Aorta (tissue), 5 donors: ENCODE data around the gene KRCC1. TPM values are rescaled to one million over a fixed set of nuclear protein-coding genes. Genes with fewer than 3 reads are reported as not detected.
A peak's percentile ranks its signal among the peaks of the same experiment; 100 is the strongest.

Source experiments
- ATAC-seq: fragments of 200-7000 bp; cut with Tn5 transposase; one replicate; pipeline ENCODE4 v1.9.1; 2022; ENCODE audit warnings: moderate library complexity; ENCODE audit not compliant: low FRiP score
- DNase-seq, 2 donors: peaks; one replicate each; pipeline ENCODE4 v3.0.0-alpha.2; 2020
- H3K27ac ChIP-seq, 2 donors: one replicate each; pipeline ENCODE4 v1.5.1; 2013; ENCODE audit warnings: low read length in 2 of 2, mild to moderate bottlenecking in 2 of 2, moderate library complexity in 2 of 2, control low read depth in 1 of 2, inconsistent platforms in 1 of 2, low read depth in 1 of 2
- H3K27me3 ChIP-seq, 2 donors: one replicate each; pipeline ENCODE4 v1.6.1; 2013; ENCODE audit warnings: control low read depth in 1 of 2, low read length in 1 of 2, mild to moderate bottlenecking in 1 of 2, moderate library complexity in 1 of 2; ENCODE audit not compliant: insufficient read depth in 2 of 2, control insufficient read depth in 1 of 2
- H3K36me3 ChIP-seq, 2 donors: one replicate each; pipeline ENCODE4 v1.6.1; 2013; ENCODE audit warnings: control low read depth in 1 of 2, low read length in 1 of 2, mild to moderate bottlenecking in 1 of 2; ENCODE audit not compliant: insufficient read depth in 2 of 2, control insufficient read depth in 1 of 2
- H3K4me1 ChIP-seq, 2 donors: one replicate each; pipeline ENCODE4 v1.6.1; 2013; ENCODE audit warnings: low read length in 2 of 2, control low read depth in 1 of 2, mild to moderate bottlenecking in 1 of 2, moderate library complexity in 1 of 2; ENCODE audit not compliant: insufficient read depth in 2 of 2, control insufficient read depth in 1 of 2
- H3K4me3 ChIP-seq, 2 donors: one replicate each; pipeline ENCODE4 v1.5.1; 2013; ENCODE audit warnings: low read length in 2 of 2, control low read depth in 1 of 2, mild to moderate bottlenecking in 1 of 2
- H3K9me3 ChIP-seq: one replicate; pipeline ENCODE4 v1.6.1; 2013; ENCODE audit warnings: mild to moderate bottlenecking, low read length; ENCODE audit not compliant: control insufficient read depth
- WGBS, 2 donors: extraction: QIAGEN DNeasy Blood & Tissue Kit; methylation state at CpG; one replicate each; pipeline ENCODE4 v1.1.7; 2013; 5-methylcytosine and 5-hydroxymethylcytosine counted together
- intact Hi-C, 2 donors: fragments of 100-400 bp; cut with DNase I; formaldehyde crosslinking; loops; one replicate each; pipeline versions ENCODE4 v1.14.2 to v1.15.0; 2022
- long read RNA-seq, 2 donors: library from polyadenylated mRNA; unstranded; transcript quantifications; one replicate each; pipeline ENCODE4 v2.0.0, GENCODE V29; 2020 to 2021
- polyA plus RNA-seq, 2 donors: library from polyadenylated mRNA; stranded (reverse); fragments of 200-250 nt; gene quantifications; one replicate each; pipeline ENCODE4 v1.2.3, GENCODE V29; 2013
- total RNA-seq, 2 donors: library from RNA; stranded (reverse); fragmentation: NEBNext Ultra II Directional; extraction: Animal tissue kit (Norgen Biotek cat#: 25700); gene quantifications; one replicate each; pipeline ENCODE4 v1.2.1, GENCODE V29; 2021
- donor health status: healthy with polysubstance abuse.
- donor health status: Bipolar disorder and iron deficiency.
- donor health status: DM: no; HTN: no; CAD: no.
- donor health status: DM: no; HTN: no; CAD: no.
- donor health status: DM: yes; HTN: yes; CAD: no.

Gene KRCC1
- 10 to 100 TPM; 16.0 to 24.4 TPM for total RNA-seq
- polyA plus RNA-seq = 10 to 100 TPM; 24.8 to 35.6 TPM
- long read RNA-seq, donor 1, transcript KRCC1-201 (4 exons, 1,753 nt) = major isoform, 20 of 32 reads
- long read RNA-seq, donor 1, partial matches to known transcripts = 2 of 32 reads
- long read RNA-seq, donor 1, other reads (novel, unspliced or antisense) = 10 of 32 reads
- long read RNA-seq, donor 2, transcript KRCC1-201 (4 exons, 1,753 nt) = major isoform, 9 of 17 reads
- long read RNA-seq, donor 2, partial matches to known transcripts = 4 of 17 reads
- long read RNA-seq, donor 2, other reads (novel, unspliced or antisense) = 4 of 17 reads

DNA sequence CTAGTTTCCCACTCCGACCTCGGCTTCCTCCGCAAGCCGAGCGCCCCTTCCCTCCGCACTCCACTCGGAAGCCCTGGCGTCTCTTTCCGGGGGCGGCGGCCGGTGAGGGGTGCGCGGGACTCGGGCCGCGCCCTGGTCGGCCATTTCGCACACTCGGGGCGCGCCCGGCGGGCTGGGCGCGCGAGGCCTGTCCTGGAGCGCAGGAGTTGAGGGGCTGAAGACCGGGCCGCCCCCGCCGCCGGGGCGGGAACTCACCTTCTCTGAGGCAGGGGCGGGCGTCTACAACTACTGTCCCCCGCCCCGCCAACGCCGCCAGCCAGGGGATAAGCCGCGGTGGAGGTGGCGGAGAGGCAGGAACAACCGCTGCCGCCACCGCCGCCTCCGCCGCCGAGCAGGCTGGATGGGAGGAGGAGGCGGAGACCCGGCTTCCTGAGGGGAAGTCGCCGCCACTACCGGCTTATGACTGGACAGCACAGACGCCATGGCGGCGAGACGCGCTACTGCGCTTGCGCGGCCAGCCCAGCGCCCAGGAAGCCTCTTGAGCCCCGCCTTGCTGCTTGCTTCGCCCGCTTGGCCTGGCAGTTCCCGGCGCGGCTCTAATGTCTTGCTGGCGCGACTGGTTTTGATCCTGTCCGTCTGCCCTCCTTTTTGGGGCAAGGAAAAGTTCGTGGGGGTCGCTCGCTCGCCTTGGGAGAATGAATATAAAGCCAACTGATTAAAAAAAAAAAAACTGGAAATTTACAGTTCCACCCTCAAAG lies at the start of gene KRCC1:
TSS of gene KRCC1 (minus strand) at position 413 of the 758 bp plus-strand sequence. CDS start 27,220 bp downstream, outside the sequence.
- intact Hi-C loops = loop anchor here in 1 of 2 donors (5.0 kb wide), 1 partner anchor 107 kb away; no protein-coding TSS in a partner anchor
- 0% methylated on average over 63 to 77 of the region's 77 CpGs for WGBS, 2 donors
- peak within 1 kb of the TSS; percentile 85 to 96 for H3K4me3 ChIP-seq
- ATAC-seq (peak; percentile 99), DNase-seq (peak; percentile 97)
- no peaks in the 10 kb centered on the region for H3K27me3 ChIP-seq
- peaks cover 2 to 7% of the 10 kb centered on the region in 2 donors for H3K4me1 ChIP-seq
- H3K36me3 ChIP-seq = no peaks in the 10 kb centered on the region
- no peaks in the 10 kb centered on the region for H3K9me3 ChIP-seq
- H3K27ac ChIP-seq = peak within 1 kb of the TSS; percentile 93 to 97

GRCh38 chr2:88100489-88100858 lies 44.9 kb upstream of the KRCC1 start:
- no peaks in the 10 kb centered on the region for H3K4me1 ChIP-seq
- DNase-seq (no peak), ATAC-seq (no peak)
- no peaks in the 10 kb centered on the region for H3K27me3 ChIP-seq
- H3K36me3 ChIP-seq = no peaks in the 10 kb centered on the region
- intact Hi-C loops = no loop called here
- no peak overlapping the region for H3K27ac ChIP-seq
- H3K9me3 ChIP-seq = no peaks in the 10 kb centered on the region
- WGBS, 2 donors = 36 to 39% methylated on average over 3 of the region's 3 CpGs
- H3K4me3 ChIP-seq = no peak overlapping the region

DNA sequence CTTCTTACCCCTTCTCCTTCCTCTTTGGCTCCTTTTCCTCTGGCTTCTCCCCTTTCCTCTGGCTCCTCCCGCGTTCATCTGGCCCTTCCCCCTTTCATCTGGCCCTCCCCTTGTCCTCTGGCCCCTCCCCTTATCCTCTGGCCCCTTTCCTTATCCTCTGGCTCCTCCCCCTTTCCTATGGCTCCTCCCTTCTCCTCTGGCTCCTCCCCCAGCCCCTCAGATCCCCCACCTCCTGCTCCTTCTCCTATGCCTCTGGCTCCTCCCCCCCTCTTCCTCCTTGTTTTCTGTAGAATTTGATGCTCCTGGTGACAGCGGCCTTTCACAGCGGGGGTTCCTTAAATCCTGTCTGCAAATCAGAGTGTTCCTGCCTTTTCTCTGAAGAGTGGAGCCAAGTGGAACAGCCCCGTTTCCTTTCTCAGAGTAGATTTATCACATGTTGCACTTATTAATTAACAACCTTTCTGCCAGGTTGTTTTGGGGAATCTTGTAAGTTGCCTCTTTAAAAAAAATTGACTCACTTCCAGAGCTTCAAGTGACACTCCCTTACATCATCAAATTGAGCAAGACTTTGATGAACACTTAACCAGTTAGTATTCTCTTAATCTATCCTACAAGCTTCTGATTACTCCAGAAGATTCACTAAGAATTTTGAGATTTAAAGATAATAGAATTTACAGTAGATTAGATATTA lies 44.4 kb upstream of the KRCC1 start:
- Histone ChIP-seq H3K4me3 (no peak overlapping the region), H3K36me3 (no peaks in the 10 kb centered on the region), H3K9me3 (no peaks in the 10 kb centered on the region), H3K27ac (no peak overlapping the region), H3K27me3 (no peaks in the 10 kb centered on the region), H3K4me1 (no peaks in the 10 kb centered on the region)
- ATAC-seq (no peak), DNase-seq (no peak)
- 17 to 44% methylated on average over 5 of the region's 5 CpGs for WGBS, 2 donors
- intact Hi-C loops = no loop called here

GRCh38 chr2:88098558-88098900 lies 42.9 kb upstream of the KRCC1 start:
- Histone ChIP-seq H3K27me3 (no peaks in the 10 kb centered on the region), H3K9me3 (no peaks in the 10 kb centered on the region), H3K27ac (no peak overlapping the region), H3K4me1 (no peaks in the 10 kb centered on the region), H3K36me3 (no peaks in the 10 kb centered on the region), H3K4me3 (no peak overlapping the region)
- no peak for DNase-seq
- ATAC-seq = no peak
- intact Hi-C loops = no loop called here

GRCh38 chr2:88097891-88098557 lies 42.4 kb upstream of the KRCC1 start:
- Histone ChIP-seq H3K4me3 (no peak overlapping the region), H3K9me3 (no peaks in the 10 kb centered on the region), H3K36me3 (no peaks in the 10 kb centered on the region), H3K4me1 (no peaks in the 10 kb centered on the region), H3K27me3 (no peaks in the 10 kb centered on the region), H3K27ac (no peak overlapping the region)
- intact Hi-C loops = no loop called here
- DNase-seq (no peak), ATAC-seq (no peak)
- WGBS, 2 donors = 77 to 82% methylated on average over 4 of the region's 4 CpGs

DNA sequence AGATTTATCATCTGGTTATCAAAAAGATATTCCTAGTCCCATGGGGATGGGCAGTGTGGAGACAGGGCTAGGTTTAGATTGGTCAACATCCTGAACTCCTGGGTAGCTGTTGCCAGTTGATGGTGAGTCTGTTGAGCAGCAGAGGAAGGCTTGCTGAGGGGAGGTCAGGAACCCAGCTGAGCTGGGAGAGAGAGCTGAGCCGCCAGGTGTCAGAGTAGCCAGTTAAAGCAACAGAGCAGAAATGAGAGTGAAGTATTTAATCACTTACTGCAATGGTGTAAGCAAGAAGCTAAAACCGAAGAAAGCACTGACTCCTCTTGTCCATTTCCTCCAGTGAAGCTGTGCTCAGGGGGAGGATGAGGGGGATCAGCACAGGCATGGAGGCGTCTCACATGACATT lies 41.6 kb upstream of the KRCC1 start:
- H3K27me3 ChIP-seq = no peaks in the 10 kb centered on the region
- no peaks in the 10 kb centered on the region for H3K9me3 ChIP-seq
- intact Hi-C loops = no loop called here
- no peak overlapping the region for H3K27ac ChIP-seq
- no peaks in the 10 kb centered on the region for H3K4me1 ChIP-seq
- no peaks in the 10 kb centered on the region for H3K36me3 ChIP-seq
- no peak overlapping the region for H3K4me3 ChIP-seq
- 66 to 71% methylated on average over 3 of the region's 3 CpGs for WGBS, 2 donors
- DNase-seq (no peak), ATAC-seq (no peak)

DNA sequence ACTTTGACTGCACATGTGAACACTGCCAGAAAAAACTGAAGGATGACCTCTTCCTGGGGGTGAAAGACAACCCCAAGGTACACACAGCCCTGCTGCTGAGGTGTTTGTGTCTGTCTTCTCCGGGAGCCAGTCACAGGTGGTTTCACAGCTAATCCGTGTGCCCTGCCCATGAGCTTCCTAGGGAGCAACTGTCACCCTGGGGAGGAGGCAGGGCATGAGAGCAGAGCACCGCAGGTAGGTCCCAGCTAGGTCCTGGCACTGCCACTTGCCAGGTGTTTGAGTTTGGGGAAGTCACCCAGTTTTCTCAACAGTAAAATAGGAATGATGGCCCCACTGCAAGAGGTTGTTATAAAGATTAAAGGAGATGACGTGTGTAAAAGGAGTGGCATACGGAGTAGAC lies 41.1 kb upstream of the KRCC1 start:
- H3K4me3 ChIP-seq = no peak overlapping the region
- H3K27me3 ChIP-seq = no peaks in the 10 kb centered on the region
- intact Hi-C loops = no loop called here
- no peaks in the 10 kb centered on the region for H3K4me1 ChIP-seq
- WGBS, 2 donors = 74 to 87% methylated on average over 5 of the region's 5 CpGs
- DNase-seq = no peak
- no peak for ATAC-seq
- no peaks in the 10 kb centered on the region for H3K36me3 ChIP-seq
- no peaks in the 10 kb centered on the region for H3K9me3 ChIP-seq
- no peak overlapping the region for H3K27ac ChIP-seq

GRCh38 chr2:88095022-88095421 lies 39.4 kb upstream of the KRCC1 start:
- DNase-seq = no peak
- Histone ChIP-seq H3K36me3 (no peaks in the 10 kb centered on the region), H3K27ac (no peak overlapping the region), H3K27me3 (no peaks in the 10 kb centered on the region), H3K4me3 (no peak overlapping the region), H3K9me3 (no peaks in the 10 kb centered on the region), H3K4me1 (no peaks in the 10 kb centered on the region)
- ATAC-seq = no peak
- 74 to 78% methylated on average over 3 of the region's 3 CpGs for WGBS, 2 donors
- intact Hi-C loops = no loop called here
